GM19438 (cell line): Measurements from ENCODE around the gene ELAC2.
"Not testable (repeated sequence)": the region's sequence is repeated elsewhere in the genome, so short reads cannot be mapped to it uniquely, and the experiment has no call there.

ENCODE experiments used
- ATAC-seq: cut with Tn5 transposase; IDR thresholded peaks from one replicate; pipeline ENCODE4 v1.9.1; 2021; ENCODE audit warnings: low read depth; ENCODE audit not compliant: unreplicated experiment

ELAC2 gene

DNA sequence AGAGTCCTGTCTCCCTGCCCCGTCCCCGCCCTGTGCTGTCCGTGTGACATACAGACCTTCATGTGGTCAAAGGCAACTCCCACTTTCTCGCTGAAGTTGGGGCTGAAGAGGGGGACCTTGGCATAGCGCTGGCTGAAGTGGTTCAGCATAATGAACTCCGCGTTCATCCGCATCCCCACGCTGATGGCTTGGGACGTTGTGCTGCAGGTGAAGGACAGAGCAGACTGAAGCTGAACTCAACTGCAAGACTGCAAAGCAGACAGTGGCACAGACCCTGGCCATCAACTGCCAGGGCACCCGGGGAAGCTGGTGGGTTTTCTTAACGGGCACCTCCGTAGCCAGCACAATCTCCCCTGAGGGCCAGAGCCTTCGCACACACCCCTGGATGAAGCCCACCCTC is 24.2 kb downstream of the ELAC2 start:
- no peak for ATAC-seq

DNA sequence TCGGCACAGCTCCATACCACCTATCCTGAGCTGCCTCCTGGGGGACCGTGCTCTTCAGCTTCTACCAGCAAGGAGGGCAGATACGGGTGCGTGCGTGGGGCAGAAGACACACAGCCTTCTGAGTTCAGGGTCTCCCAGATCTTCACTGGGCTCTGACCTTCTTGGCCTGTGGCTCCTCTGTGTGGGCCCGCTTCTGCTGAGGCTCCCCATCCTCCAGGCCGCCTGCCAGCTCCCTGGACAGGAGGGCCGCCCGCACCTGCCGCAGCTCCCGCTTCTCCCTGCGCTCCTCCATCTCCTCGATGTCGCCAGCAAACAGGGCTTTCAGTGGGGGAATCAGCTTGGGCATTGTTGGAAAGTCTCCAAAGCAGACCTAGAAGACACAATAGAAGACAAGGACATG is 25.2 kb downstream of the ELAC2 start:
- no peak for ATAC-seq

DNA sequence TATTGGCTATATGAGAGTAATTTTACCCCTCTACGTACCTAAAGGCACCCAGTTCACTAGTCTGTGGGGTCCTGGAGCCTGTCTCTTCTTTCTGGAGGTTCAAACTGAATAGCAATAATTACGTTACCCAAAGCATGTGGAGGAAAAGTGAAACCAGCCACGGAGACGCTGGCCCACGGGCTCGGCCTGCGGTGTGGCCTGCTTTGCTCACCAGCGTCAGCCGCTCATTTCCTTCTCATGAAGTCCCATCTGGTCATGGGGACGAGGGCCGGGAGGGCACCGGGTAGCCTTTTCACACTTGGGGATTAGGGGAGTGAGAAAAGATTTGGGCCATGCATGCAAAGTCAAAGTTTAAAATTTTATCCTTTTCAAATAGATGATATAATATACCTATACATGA is 26.9 kb downstream of the ELAC2 start:
- no peak for ATAC-seq

GRCh38 chr17:12990041-12990808 is 27.6 kb downstream of the ELAC2 start:
- no peak for ATAC-seq

DNA sequence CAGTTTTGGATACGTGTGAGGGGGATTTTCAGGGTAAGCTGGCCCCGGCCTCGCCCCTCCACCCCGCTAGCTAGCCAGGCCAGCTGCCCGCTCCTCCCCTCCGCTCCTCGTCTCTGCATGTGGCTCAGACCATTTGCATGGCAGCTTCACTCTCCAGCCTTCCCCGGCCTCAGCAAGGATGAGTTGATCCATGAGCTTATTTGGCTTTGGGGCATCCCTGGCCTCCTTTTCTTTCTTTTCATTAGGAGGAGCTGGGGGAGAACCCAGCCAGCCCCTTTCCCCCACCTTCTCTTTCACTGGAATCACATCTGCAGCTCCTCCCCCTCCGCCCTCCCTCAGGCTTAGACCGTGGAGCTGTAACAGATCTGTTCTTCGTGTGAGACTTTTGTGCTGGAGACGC is 30.7 kb downstream of the ELAC2 start:
- no peak for ATAC-seq

DNA sequence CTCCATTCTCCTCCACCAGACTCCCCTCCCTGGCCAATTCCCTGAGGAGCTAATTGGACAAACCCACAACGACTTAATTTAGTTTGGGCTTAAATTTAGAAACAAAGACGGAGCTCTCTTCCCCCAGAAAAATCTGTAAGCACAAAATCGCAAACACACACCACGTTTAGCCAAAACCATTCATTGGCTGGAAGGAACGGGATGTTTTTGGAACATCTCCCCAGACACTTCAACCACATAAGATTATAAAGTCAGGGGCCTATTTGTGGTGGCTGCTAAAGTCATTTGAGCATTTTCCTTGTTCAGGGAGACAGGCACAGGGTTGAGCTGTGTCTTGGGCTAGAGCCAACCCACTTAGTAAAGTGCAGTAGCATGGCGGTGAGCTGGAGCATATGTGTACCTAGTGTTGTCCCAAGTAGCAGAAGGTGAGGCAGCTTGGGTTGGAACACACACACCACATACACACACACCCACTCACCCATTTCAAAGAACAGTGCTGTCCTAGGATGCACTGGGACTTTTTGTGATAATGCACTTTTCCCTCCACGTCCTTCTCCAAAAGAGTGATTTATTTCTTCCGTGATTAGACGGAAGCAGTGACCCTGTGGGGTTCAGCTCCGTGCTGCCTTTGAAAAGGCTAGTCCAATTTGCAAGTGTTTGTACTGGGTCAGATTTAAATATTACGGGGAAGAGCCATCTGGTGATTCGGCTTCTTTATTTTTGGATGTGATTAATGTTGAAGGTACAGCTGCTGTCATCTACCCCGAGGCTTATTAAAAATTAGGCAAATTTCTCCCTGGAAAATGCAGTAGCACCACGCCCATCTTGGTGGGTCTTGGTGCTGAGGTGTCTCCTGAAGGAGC is 32.2 kb downstream of the ELAC2 start:
- no peak for ATAC-seq

DNA sequence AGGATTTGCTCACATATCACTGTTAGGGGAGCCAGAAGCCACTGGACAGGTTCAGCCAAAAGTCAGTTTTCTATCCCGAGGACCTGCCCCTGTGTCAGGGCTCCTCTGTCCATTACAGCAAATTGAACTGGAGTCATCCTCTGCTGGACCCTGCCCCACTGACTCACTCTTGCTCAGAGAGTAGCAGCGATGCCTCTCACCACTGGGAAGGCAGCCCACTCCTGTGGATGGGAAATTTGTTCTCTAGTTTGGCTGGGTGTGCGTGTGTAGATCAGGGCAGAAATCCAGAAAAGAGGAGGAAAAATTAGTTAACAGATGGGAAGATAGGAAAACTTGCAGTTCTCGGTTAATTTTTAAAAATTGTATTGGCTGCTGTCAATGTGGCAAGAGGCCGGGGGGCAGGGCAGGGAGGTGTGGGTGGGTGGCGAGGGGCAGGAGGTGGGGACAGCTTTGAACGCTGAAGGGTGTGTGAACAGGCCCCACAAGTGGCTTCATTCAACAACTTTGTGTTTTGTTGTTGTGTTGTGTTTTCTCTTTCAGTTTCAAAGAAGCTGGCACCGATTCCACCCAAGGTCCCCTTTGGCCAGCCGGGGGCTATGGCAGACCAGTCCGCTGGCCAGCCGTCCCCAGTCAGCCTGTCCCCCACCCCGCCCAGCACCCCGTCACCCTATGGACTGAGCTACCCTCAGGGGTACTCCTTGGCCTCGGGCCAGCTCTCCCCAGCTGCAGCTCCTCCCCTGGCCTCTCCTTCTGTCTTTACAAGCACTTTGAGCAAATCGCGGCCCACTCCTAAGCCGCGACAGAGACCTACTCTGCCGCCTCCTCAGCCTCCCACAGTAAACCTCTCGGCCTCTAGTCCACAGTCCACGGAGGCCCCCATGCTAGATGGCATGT is 33.6 kb downstream of the ELAC2 start:
- no peak for ATAC-seq

- no peak for ATAC-seq
Measured at GRCh38 chr17:12982224-12982623, 35.6 kb downstream of the ELAC2 start.

DNA sequence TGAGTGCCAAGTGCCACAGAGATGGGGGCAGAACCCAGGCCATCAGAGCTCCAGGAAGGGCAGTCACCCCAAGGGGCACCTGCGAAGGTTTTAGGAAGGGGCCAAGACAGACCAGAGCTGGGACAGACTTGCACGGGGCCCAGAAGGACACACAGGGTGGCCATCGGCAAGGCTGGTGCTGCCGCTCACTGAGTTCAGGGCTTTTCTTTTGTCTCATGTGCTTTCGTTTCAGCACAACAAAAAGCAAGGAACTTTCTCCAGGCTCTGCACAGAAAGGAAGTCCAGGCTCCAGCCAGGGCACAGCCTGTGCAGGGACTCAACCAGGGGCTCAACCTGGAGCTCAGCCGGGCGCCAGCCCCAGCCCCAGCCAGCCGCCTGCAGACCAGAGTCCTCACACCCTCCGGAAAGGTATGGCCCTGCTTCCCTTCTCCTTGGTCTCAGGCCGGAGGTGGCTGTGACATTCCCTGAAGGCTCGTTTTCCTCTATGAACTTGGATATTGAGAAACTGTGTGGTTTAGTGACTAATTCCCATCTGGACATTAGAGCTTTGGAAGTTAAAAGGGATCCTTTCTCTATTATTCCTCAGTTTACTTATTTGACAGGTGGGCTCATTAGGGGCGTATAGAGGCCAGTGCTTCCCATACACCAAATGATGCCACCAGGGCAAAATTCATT is 37.9 kb downstream of the ELAC2 start:
- no peak for ATAC-seq

- ATAC-seq, result no peak
Measured at GRCh38 chr17:12979246-12979645, 38.6 kb downstream of the ELAC2 start.

GRCh38 chr17:12978787-12979186 is 39.0 kb downstream of the ELAC2 start:
- ATAC-seq, result not testable (repeated sequence)

- no peak for ATAC-seq
Measured at GRCh38 chr17:12977008-12977751, 40.6 kb downstream of the ELAC2 start.

DNA sequence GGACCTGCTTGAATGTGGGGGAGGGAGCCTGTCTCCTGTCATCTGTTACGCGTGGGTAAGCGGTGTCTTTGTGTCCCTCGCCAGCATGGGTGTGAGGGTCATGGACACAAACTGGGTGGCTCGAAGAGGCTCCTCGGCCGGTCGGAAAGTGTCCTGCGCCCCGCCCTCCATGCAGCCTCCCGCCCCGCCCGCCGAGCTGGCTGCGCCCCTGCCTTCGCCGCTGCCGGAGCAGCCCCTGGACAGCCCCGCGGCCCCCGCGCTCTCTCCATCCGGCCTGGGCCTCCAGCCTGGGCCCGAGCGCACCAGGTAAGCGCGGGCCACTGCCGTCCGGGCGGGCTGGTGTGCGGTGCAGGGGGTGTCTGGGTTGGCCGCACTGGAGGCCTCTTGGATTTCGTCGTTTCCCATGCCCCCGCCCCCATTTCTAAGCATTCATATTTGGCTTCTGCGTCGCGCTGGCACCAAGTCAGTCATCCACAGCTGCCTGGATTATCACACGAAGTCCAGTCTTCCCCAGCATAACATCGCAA is 43.8 kb downstream of the ELAC2 start:
- ATAC-seq, result no peak

DNA sequence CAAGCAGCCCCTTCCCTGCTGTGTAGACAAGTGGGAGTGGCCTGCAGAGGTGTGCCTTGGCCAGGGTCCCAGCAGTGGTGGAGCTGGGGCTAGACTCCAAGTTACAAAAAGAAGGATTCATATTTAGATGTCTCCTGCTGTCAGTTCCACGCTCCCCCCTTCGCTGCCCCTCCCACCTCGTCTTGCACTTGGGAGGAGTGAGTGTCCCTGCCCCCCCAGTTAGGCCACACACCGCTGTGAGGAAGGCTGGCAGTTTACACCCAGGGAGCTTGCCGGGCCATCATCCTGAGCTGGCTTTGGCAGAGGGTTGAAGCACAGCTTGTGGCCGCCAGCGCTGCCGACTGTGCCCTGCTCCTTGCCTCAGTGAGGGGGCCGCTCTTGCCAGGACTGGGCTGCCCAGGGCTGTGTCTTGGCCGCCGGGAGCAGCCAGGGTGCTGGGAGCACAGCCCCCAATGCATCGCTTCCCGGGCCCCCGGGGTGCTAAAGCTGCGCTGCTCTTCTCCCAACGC is 44.3 kb downstream of the ELAC2 start:
- no peak for ATAC-seq

- no peak for ATAC-seq
Measured at GRCh38 chr17:12967962-12968361, 49.9 kb downstream of the ELAC2 start.

DNA sequence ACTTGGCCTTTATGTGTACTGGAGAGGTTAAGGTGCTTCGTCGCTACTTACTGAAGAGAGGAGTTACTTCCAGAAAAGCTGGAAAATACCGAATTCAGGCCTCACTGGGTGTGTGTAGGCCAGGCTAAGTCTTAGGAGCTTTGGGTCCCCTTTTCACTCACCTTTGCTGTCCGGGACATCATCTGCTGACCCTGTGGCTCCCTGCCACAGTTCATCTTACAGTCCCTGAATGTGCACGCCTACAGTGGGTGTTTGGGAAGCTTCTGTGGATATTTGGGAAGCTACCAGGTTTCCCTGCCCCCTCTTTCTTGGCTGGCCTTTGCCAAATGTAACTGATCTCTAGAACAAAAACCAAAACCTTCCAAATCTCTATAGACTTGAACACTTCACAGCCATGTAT is 51.4 kb downstream of the ELAC2 start:
- ATAC-seq, result no peak

- ATAC-seq, result no peak
Measured at GRCh38 chr17:12965988-12966387, 51.8 kb downstream of the ELAC2 start.

GRCh38 chr17:12964840-12965239 is 53.0 kb downstream of the ELAC2 start:
- ATAC-seq, result no peak

- ATAC-seq, result no peak
Measured at GRCh38 chr17:12964162-12964561, 53.7 kb downstream of the ELAC2 start.
